Left kidney (tissue), 8 donors: ENCODE data around the gene EIF1AD. TPM values are rescaled to one million over a fixed set of nuclear protein-coding genes. Genes with fewer than 3 reads are reported as not detected.
A peak's percentile ranks its signal among the peaks of the same experiment; 100 is the strongest.

Experiments used
- DNase-seq: peaks from one replicate; pipeline ENCODE4 v3.0.0-alpha.2; 2013
- long read RNA-seq, 8 donors: transcript quantifications; one replicate each; lab custom pipeline, GENCODE V29; 2026
- polyA plus RNA-seq: library from polyadenylated mRNA; unstranded; fragments of 120-200 nt; gene quantifications from one replicate; pipeline ENCODE4 v1.2.1, GENCODE V29; 2013; ENCODE audit not compliant: insufficient read length

Gene EIF1AD, protein sequence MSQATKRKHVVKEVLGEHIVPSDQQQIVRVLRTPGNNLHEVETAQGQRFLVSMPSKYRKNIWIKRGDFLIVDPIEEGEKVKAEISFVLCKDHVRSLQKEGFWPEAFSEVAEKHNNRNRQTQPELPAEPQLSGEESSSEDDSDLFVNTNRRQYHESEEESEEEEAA
- polyA plus RNA-seq: 31.7 TPM
- long read RNA-seq, donor 1, partial matches to known transcripts: 6 of 10 reads
- long read RNA-seq, donor 1, other reads (novel, unspliced or antisense): 0 of 10 reads
- long read RNA-seq, donor 2, partial matches to known transcripts: 0 of 6 reads
- long read RNA-seq, donor 2, other reads (novel, unspliced or antisense): 0 of 6 reads
- long read RNA-seq, donor 3, partial matches to known transcripts: 0 of 4 reads
- long read RNA-seq, donor 3, other reads (novel, unspliced or antisense): 0 of 4 reads
- long read RNA-seq, donor 4, partial matches to known transcripts: 0 of 1 reads
- long read RNA-seq, donor 4, other reads (novel, unspliced or antisense): 0 of 1 reads
- long read RNA-seq, donor 5, partial matches to known transcripts: 0 of 4 reads
- long read RNA-seq, donor 5, other reads (novel, unspliced or antisense): 0 of 4 reads
- long read RNA-seq, donor 6, partial matches to known transcripts: 0 of 8 reads
- long read RNA-seq, donor 6, other reads (novel, unspliced or antisense): 0 of 8 reads
- long read RNA-seq, donor 7, partial matches to known transcripts: 0 of 6 reads
- long read RNA-seq, donor 7, other reads (novel, unspliced or antisense): 0 of 6 reads
- long read RNA-seq, donor 8, partial matches to known transcripts: 14 of 20 reads
- long read RNA-seq, donor 8, other reads (novel, unspliced or antisense): 0 of 20 reads

DNA sequence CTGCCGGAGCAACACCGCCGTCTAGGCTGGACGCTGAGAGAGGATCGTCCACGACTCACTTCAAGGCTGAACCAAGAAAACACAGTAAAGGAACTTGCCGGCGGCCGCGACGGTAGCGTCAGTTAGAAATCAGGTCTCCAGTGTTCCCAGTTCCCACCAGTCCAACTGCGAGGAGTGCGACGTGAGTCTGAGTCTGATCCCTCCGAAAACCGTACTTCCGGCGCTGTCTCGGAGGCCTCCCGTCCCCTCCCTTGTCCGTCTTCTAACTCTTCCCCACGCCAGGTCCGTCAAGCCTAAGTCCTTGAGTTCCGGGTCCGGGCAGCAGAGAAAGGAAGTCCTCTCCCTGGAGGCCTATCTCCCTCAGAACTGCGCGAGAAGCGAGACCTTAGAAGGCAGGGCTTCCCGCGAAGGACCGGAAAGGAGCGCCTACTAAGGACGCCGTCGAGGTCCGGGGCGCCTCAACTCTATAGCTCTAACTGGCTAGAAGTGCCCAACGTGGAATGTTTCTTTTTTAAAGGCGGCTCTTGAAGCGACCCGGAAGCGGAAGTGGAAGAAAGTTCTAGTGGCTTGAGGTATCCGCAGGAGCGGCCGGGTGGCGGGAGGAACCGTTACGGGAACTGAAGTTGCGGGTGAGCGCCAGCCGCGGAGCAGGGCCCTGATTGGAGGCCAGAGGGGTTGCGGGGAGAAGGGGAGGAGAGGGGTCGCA lies at the start of gene EIF1AD, which contains the start of gene BANF1:
Gene EIF1AD, minus strand, starts transcription at position 216 of the 706 bp plus-strand sequence. CDS start 1,768 bp downstream, outside the sequence.
Gene BANF1, plus strand, starts transcription at position 562 of the 706 bp plus-strand sequence. CDS start 748 bp downstream, outside the sequence.
- peak; percentile 98 for DNase-seq

DNA sequence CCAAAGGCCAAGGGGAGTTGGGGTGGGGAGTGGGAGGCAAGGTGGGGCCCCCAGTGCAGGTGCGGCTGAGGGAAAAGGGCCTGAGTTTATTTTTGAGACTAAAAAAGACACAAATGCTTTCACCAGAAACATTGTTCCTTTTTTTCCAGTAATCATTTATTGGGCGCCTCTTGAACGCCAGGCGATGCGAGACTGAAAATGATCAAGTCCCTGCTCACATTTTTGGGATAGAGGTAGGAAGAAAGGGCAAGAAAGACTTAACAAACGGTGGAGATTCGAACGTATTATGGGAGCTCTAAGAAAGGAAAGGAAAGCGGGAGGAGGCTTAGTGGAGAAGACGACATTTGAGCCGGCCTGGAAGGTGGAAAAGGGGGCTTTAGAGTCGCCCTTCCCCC lies 49.4 kb upstream of the EIF1AD start:
- DNase-seq: no peak

DNA sequence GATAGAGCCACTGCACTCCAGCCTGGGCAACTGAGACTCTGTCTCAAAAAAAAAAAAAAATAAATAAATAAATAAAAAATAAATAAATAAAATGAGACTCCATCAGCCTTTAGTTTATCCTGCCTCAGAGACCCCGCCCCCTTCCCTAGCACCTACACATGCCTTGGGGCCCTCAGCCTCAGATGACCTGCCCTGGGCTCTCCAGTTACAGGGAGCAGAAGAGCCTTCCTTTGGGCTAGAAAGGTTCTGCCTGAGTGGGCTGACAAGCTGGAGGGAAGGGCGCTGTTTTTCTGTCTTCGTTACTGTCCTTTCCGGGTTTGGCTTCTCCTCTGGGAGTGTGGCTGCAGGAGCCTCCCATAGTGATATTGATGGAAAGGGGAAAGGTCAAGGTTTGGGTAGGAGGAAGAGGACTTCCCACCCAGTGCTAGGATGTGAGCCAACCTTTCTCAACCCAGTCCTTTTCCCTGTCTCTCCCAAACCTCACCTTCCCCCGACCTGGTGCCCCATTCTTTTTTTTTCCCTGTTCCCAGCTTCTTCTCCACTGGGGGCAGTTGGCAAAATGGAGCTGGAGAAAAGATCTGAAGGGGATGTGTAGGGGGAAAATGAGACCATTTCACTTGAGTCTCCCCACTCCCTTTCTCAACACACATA lies 48.7 kb upstream of the EIF1AD start:
- DNase-seq: no peak

DNA sequence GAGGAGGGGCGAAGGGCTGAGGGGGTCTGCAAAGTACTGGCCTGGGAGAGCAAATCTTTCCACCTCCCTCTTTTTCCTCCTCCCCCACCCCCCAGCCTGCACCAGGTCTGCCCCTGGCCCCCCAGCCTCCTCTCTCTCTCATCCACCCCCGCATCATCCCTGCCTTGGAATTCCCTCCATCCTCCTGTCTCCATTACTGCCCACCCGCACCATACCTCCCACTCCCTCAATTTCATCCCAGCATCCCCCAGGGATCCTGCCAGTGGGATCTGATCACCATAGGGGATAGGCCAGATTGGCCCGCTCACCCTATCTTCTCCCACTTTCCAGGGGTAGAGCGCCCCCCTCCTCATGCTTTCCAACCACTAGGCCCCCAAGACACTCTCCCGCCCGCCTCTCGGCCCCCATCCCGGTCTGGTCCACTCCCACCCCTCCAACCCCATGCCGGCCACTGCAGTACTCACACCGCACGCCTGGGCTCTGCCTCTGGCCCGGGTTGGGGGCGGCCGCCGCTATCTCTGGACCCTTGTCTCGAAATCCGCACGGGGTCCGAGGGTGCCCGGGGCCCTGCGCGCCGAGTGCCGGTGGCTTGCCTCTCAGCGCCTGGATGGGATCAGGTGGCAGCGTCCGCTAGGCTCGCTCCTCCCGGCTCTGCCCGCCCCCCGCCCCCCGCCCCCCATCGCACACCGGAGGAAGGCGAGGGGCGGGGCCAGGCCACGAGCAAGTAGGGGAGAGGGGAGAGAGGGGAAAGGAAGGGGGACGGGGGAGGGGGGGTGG lies 46.8 kb upstream of the EIF1AD start, which contains the start of gene GAL3ST3:
Gene GAL3ST3, minus strand, starts transcription at position 615 of the 777 bp plus-strand sequence. CDS start 3,746 bp downstream, outside the sequence.
- no peak for DNase-seq

DNA sequence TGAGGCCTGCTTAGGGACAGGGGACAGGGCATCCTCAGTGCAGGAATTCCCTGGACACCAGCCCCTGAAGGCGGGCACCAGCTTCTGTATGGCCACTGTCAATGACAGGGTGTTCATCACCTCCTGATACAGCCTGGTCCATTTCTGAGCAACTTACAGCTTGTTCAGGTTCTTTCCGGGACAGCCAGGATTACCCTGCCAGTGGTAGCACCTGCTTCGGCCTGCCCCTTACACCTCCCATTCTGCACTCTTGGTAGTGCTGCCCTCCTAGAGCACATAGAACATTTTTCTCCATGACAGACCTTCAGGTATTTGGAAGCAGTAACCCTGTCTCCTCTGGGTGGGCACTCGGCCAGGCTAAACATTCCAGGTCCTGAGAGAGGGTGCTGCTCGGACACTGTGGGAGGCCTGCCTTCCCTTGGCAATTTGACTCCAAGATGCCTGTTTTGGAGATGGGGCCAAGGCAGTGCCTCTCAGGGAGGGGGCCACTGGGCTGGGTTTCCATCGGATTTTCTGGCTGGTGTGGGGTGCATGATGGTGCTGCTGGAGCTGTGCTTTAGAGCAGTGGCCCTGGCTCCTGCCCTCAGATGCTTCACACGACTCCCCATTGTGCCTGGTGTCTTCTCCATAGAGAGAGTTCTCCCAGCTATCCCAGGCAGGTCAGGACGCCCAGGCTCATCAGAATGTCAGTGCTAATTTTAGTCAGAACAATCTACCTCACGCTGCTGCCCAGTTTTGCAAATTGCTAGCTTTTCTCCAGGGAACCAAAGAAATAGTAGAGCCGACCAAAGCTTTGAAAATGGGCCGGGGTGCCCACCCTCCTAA lies 45.8 kb upstream of the EIF1AD start:
- DNase-seq: no peak

DNA sequence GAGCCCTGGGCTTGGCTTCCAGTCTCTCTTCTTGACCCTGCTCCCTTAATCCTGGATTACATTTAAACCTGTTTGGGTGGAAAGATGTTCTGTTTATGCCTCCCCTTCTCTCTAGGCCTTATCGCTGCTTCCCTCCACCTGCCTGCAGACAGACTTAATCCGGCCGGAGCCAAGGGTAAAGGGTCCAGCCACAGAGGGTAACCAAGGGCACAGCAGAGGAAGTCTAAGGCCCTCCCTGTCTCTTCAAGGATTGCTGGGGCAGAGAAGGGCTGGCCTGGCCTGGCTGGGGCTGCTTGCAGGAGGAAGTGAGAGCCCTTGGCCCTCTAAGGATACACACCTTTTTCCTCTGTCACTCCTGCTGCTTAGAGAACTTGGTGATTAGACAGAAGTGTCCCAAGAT lies 44.9 kb upstream of the EIF1AD start:
- no peak for DNase-seq

DNA sequence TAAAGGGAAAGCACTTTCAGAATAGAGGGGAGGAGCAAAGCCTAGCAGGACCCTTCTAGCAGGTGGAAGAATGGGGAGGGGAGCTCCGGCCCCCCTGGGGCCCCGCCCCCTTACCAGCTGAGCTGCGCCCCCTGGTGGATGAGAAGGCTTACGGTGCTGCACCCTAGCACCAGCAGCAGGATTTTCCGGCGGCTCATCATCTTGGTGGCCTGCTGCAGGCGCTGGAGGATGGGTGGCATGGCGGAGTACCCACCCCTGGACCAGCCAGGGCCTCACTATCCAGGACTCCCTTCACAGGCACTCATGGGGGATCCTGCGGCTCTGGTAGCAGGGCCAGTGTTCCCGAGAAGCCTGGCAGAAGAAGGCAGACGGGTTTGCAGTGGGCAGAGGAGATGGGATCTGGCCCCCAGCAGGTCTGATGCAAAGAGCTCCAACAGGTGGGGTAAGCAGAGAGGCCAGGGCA lies 43.3 kb upstream of the EIF1AD start:
- DNase-seq: peak; percentile 76

DNA sequence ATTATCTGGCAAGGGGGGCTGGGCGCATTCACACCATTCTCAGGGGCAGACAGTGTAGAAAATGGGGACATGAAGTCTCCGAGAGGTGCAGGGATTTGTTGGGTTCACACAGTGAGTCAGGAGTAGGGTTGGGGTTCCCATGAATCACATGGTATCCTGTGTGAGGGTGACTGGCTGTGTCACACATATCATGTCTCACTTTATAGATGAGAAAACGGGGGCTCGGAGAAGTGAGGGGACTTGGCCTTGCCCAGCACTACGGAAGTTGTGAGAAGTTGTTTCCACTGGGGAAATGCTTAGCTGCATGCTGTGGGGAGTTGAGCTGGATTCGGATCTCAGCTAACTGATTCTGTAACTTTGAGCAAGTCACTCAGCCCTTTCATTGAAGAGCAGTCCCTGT lies 42.8 kb upstream of the EIF1AD start:
- no peak for DNase-seq

DNA sequence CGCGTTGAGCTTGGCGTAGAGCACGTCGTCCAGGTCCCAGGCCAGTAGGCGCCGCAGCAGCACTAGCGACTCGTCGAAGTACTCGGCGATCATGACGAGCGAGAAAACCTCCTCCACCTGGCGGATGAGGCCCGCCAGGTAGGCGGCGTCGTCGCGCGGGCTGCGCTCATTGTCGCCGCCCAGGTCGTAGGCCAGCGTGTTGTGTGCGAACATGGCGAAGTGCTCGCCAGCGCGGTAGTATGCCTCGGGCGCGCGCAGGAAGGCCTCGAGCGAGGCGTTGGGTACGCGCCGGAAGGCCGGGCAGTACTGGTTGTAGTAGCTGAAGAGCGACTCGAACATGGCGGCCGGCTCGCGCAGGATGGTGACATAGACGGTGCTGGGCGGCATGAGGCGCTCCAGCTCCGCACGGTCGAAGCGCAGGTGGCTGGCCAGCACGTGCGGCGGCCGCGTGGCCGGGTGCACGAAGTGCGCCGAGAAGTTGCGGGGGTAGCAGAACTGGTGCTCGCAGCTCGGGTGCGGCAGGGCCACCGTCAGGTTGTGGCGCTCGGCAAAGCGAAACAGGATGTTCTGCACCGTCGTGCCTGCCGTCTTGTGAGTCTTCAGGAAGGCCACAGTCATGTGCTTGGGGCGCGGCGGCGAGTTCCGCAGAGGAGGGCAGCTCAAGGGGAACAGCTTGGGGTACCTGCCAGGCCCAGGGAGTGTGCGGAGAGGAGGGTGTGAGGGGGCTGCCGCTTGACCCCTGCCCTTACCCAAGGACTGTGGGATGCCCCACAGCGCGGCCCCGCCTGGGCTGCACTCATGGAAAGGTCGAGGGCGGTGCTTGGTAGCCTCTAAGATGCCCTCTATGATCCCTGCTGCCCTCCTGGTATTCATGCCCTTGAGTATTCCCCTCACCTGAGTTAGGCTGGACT lies 41.3 kb upstream of the EIF1AD start:
- DNase-seq: no peak

DNA sequence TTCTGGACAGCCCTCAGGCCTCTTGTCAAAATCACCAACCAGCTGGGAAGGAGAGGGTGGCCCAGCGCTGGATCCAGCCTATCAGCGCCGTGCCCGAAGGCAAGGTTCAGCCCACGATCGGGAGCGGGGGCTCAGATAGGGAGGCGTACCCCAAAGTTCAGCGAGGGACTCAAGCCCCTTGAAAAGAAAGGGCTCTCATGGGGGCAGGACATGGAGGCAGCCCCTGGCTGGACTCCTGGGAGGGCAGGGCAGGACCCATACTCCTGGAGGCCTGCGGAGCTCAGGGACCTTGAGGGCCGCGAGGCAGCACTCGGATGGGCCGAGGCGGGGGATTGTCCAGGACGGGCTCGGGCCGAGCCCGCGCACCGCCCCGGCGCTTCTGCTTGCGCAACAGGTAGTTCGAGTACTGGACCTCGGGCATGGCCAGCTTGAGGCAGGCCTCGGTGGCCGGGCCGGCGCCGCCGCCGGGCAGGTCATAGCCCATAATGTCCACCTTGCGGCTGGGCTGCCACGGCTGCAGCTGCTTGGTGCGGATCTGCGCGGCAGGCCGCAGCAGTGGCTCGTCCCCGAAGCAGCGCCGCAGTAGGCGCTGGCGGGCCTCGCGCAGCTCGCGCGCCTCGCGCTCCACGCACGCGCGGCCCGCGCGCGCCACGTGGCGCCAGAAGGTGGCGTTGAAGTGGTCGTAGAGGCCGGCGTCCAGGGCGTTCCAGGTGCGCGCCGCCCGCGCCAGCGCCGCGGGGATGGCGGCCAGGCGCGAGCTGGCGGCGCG lies 40.5 kb upstream of the EIF1AD start:
- no peak for DNase-seq

DNA sequence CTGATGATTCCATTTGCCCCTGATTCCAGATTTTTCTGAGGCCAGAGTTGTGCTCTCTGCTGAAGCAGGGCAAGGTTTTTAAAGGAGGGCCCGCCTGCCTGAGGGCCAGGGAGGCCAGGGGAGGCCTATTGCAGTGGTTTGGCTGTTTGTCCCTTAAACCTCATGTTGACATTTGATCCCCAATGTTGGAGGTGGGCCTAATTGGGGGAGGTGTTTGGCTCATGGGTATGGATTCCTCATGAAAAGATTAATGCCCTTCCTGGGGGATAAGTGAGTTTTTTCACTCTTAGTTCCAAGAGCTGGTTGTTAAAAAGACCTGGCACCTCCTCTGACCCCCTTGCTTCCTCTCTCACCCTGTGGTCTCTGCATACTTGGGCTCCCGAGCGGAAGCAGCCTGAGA lies 37.8 kb upstream of the EIF1AD start:
- no peak for DNase-seq

DNA sequence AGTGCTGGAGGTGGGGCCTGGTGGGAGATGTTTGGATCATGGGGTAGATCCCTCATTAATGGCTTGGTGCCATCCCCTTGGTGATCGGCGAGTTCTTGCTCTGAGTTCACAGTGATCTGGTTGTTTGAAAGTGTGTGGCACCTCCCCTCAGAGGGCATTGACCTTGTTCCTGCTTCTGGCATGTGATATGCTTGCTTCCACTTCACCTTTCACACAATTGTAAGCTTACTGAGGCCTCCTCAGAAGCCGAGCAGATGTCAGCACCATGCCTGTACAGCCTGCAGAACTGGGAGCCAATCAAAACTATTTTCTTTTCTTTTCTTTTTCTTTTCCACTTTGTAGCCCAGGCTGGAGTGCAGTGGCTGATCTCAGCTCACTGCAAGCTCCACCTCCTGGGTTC lies 35.4 kb upstream of the EIF1AD start:
- no peak for DNase-seq

DNA sequence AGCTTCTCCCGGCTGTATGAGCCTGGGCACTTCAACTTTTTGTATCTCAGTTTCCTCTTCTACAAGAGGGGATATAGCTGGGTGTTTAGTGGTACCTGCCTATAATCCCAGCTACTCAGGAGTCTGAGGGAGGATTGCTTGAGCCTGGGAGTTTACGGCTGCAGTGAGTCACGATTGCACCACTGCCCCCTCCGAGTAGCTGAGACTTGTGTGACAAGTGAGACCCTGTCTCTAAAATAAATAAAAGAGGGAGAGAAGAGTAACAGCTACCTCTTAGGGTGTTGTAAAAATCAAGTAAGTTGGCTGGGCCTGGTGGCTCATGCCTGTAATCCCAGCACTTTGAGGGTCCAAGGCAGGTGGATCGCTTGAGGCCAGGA lies 34.4 kb upstream of the EIF1AD start:
- no peak for DNase-seq

DNA sequence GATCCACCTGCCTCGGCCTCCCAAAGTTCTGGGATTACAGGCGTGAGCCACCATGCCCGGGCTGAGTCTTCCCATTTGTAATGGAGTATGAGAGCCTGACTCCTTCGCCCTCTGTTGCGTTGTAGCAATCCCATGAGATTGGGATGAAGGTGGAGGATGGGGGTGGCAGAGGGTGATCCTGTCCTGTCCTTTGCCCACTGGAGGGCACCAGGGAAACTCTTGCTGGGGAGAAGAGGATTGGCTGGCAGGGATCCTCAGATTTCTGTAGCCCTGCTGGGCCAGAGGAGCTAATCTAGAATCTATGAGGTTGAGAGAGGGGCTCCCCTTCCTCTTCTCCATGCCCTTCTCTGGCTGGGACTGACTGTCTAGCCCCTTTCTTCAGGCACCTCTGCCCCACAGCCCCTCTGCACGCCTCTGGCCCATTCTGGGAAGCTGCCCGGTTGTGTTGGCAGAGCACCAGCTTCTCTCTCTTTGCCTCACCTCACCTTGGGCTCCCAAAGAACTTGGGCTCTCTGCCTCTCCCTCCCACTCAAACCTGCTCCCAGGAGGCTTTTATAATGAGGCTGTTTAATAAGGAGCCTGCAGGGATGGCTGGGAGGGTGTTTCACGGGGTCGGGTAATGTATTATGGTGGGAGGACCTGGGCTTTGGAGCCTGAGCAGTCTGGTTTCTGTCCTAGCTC lies 33.8 kb upstream of the EIF1AD start:
- DNase-seq: no peak

DNA sequence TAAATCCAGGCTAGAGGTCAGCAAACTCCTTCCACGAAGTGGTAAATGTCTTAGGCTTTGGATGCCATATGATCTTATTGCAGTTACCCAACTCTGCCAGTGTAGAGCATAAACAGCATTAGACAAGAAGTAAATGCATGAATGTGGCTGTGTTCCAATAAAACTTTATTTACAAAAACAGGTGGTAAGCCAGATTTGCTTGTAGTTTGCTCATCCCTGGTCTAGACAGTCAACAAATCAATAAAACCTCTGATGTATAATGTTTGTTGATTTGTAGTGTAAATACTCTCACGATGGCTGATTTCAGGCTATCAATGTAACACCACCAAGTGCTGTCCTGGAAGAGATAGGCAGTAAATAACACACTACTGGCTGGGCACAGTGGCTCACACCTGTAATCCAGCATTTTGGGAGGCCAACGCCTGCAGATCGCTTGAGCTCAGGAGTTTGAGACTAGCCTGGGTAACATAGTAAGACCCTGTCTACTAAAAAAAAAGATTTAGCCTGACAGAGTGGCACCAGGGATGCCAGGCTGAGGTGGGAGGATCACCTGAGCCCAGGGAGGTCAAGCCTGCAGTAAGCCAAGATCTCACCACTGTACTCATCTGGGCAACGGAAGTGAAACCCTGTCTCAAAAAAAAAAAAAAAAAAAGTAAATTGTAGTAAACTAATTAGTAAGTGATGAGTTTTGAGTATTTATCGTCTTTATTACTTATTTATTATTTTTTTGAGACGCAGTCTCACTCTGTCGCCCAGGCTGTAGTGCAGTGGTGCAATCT lies 31.2 kb upstream of the EIF1AD start:
- DNase-seq: no peak

DNA sequence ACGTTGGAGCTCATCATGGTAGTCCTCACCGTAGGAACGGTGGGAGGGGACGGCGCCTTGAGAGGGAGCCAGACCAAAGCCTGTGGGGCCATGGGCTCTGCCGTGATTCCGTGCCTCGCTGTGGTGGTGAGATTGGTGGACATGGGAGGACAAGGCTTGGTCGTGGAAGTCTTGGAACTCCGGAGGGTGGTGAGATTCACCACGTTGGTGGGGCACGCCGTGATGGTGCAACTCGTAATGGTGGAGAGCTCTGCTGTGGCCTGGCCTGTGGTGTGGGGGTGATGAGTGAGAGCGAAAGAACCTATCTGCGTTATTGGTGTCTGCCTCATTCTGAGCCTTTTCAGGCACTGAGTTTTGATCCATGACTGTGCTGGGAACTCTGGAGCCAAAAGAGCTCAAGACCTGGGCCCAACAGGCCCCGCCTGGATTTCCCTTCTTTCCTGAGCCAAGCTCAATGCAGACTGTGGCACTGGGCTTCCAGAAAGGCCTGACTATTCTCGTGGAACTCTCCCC lies 24.1 kb upstream of the EIF1AD start, which contains the start of gene CATSPER1:
Gene CATSPER1, minus strand, starts transcription at position 463 of the 513 bp plus-strand sequence. Its CDS starts 100 bp downstream, at position 363.
- DNase-seq: no peak
